ENCODE data around the gene PXMP4. TPM values are rescaled to one million over a fixed set of nuclear protein-coding genes. Genes with fewer than 3 reads are reported as not detected.

PXMP4 gene
- total RNA-seq, 2 donors from 2014 or later, result 10.3 to 12.5 TPM

DNA sequence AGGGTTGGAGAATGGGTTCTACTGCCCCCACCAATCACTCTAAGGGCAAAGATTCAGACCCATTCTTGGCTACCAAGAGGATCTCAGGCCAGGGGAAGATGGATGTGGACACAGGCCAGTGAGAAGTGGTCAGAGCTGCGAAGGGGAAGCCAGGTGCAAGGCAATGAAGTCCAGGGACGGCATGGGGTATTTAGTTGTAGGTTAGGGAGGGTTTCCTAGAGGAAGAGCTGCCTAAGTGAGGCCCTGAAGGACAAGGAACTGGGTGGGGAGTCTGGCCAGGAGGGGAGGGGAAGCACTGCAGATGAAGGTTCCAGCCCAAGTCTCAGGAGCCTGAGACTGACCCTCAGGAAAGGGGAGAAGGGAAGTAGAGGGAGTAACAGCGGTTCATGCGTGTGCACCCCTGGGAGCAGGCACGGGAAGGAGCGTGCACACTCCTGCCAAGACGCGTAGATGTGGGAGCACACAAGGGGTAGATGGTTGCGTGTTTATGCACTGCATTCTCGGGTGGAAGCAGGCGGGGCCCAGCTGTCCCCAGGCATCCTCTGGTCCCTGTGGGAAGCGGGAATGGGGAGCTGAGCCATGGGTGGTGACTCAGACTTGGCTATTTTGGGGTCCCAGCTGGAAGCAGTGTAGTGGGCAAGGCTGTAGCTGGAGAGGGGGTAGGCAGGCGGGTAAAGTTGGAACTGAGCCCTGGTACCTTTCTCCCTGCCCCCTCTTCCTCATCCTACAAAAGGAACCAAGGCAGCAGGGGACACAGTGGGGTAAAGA is 50.1 kb downstream of the PXMP4 start:
- Mint-ChIP-seq H3K36me3 (peaks cover 0 to 6% of the 10 kb centered on the region in 2 donors), H3K9me3 (no peaks in the 10 kb centered on the region), H3K27ac (peak overlapping the region; percentile 15 to 86)
- ATAC-seq, result no peak
- no peak for DNase-seq (ENCODE audit: low spot score in 2 of 2)

GRCh38 chr20:33669224-33669623 is 50.9 kb downstream of the PXMP4 start:
- Mint-ChIP-seq H3K27ac (peak overlapping the region in 1 of 2 donors; percentile 15), H3K36me3 (peaks cover 5 to 6% of the 10 kb centered on the region in 2 donors), H3K9me3 (no peaks in the 10 kb centered on the region)
- DNase-seq (ENCODE audit: low spot score in 2 of 2) (no peak), ATAC-seq (no peak)

DNA sequence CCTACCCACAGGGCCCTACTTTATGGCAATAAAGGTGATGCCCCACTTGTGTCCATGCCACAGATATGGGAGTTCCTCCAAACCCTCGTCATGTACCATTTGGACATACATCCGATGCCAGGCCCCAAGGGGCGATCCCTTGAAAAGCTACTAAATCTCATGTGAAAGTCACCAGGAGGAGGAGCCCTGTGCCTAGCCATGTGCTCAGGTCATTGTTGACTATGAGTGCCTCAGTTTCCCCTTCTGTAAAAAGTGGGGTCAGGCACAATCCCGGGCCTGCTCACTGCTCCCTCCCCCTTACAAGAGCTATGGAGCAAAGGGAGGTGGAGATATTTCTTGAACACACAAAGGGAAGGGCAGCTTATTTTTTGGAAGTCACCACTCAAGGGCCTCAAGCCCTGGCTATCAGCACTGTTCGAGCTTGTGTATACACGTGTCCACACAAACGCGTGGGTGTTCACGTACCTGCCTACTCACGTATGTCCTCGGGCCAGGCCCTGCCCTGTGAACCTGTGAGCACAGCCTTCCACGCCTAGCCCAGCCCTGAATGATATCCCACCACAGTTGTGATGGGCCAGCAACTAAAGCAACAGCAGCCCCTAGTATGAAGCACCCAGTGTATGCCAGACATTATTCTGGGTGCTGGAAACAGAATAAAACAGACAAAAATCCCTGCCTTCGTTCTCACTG is 51.5 kb downstream of the PXMP4 start:
- DNase-seq (ENCODE audit: low spot score in 2 of 2), result no peak
- Mint-ChIP-seq H3K9me3 (no peaks in the 10 kb centered on the region), H3K27ac (peak overlapping the region in 1 of 2 donors; percentile 92), H3K36me3 (peaks cover 5 to 6% of the 10 kb centered on the region in 2 donors)
- ATAC-seq, result no peak

DNA sequence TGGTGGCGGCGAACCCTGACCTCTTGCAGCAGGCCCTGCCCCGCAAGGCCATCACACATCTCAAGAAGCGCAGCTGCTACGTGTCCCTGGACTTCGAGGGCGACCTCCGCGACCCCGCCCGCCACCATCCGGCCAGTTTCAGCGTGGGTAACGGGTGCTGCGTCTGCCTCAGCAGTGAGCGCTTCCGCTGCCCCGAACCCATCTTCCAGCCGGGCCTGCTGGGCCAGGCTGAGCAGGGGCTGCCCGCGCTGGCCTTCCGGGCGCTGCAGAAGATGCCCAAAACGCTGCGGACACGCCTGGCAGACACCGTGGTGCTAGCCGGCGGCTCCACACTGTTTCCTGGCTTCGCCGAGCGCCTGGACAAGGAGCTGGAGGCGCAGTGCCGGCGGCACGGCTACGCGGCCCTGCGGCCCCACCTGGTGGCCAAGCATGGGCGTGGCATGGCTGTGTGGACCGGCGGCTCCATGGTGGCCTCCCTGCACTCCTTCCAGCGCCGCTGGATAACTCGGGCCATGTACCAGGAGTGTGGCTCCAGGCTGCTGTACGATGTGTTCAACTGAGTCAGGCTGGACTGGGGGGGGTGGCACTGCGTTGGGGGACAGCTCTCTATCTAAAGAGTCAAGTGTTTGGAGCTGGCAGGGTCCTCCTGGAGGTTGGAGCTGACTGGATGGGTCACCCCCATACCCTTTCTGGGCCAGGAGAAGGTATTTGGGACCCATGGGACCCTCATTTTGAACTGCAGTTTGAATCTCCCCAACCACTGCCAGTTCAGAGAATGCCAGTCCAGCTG is 52.2 kb downstream of the PXMP4 start:
- ATAC-seq, result peak; percentile 56 to 64
- Mint-ChIP-seq H3K9me3 (no peaks in the 10 kb centered on the region), H3K27ac (peak overlapping the region in 1 of 2 donors; percentile 92), H3K36me3 (peaks cover 5 to 6% of the 10 kb centered on the region in 2 donors)
- DNase-seq (ENCODE audit: low spot score in 2 of 2), result peak; percentile 85 to 87

- H3K36me3 Mint-ChIP-seq, result peaks cover 5 to 6% of the 10 kb centered on the region in 2 donors
- peak overlapping the region in 1 of 2 donors; percentile 92 for H3K27ac Mint-ChIP-seq
- peak; percentile 48 to 67 for DNase-seq (ENCODE audit: low spot score in 2 of 2)
- ATAC-seq, result peak; percentile 19 to 23
- no peaks in the 10 kb centered on the region for H3K9me3 Mint-ChIP-seq
These were observed 52.9 kb downstream of the PXMP4 start for GRCh38 chr20:33667245-33667675.

DNA sequence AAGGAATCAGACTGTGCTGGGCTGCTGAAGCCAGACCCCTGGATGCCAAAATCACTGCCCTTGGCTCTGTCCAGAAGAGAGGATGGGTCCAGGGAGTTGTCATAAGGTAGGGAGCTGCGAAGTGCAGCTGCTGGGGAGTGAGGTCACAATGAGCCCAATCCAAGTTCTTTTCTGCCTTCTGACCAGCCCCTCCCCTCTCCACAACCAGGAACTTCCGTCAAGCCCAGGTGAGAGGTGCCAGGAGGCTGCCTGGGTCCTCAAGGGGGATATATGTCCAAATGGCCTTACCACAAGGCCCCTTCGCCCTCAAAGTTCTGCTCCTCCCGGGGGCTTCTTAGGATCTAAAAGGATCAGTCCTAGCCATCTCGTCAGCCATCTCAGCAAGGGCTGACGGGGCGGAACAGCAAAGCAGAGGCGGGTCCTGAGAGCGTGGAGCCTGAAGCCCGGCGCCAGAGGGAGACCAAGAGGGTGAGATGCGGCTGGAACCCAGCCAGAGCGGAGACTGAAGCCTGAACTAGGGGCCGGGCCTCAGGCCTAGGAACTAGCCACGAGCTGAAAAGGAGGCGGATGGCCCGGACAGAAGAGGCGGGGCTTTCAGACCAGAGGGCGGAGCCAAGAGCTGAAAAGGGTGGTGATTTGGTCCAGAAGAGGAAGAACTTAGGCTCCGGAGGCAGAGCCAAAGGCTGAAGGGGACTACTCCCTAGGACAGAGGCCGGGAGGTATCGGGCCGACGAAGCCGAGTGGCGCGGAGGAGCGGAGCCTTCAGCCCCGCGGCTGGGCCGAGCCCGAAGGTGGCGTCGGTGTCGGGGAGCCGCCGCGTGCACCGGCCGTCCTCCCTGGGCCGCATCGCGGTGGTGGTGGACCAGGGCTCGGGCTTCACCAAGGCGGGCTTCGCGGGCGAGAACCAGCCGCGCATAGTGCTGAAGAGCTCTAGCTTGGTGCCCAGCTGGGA is 53.5 kb downstream of the PXMP4 start, which contains the start of gene ACTL10:
ACTL10 (plus strand) TSS at position 651 of the 952 bp plus-strand sequence. CDS start 555 bp downstream, outside the sequence.
- Mint-ChIP-seq H3K27ac (peak within 1 kb of the TSS; percentile 92 to 93), H3K9me3 (no peaks in the 10 kb centered on the region), H3K36me3 (peaks cover 5 to 6% of the 10 kb centered on the region in 2 donors)
- DNase-seq (ENCODE audit: low spot score in 2 of 2), result peak; percentile 83 to 88
- peak; percentile 62 to 63 for ATAC-seq

GRCh38 chr20:33664762-33665144 is 55.4 kb downstream of the PXMP4 start:
- no peak for ATAC-seq
- H3K27ac Mint-ChIP-seq, result peak overlapping the region; percentile 81
- H3K9me3 Mint-ChIP-seq, result no peaks in the 10 kb centered on the region
- DNase-seq (ENCODE audit: low spot score in 2 of 2), result no peak
- H3K36me3 Mint-ChIP-seq, result peaks cover 5 to 6% of the 10 kb centered on the region in 2 donors

DNA sequence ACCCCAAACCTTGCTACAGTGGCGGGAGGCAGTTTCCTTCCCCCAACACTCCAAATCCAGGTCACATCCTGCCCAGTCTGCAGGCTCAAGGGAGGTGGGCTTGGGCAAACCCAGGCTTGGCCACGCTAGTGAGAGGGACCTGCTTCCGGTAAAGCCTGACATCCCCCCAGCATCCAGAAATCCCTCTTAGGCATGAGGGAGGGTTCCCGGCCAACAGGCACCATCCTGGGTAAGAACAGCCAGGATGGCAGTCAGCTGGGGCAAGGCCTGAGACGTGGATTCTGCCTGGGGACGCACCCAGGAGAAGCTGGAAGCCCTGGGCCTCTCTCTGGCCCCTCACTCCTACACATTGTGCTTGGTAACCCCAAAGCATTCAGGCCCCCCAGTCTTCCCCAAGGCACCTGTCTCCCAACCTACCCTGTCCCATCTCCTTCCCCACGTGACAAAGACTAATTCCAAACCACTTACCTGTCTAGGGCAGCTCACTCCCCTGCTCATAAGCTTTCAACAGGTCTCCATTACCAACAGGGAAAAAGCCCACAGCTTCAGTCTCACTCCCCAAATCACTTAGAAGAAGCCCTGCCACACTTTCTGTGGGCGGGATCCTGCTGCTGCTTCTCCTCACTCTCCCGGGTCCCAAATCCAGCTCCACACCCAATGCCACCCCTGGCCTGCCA is 55.9 kb downstream of the PXMP4 start:
- ATAC-seq (no peak), DNase-seq (ENCODE audit: low spot score in 2 of 2) (no peak)
- H3K36me3 Mint-ChIP-seq, result peaks cover 5 to 6% of the 10 kb centered on the region in 2 donors
- peak overlapping the region; percentile 81 for H3K27ac Mint-ChIP-seq
- H3K9me3 Mint-ChIP-seq, result no peaks in the 10 kb centered on the region

DNA sequence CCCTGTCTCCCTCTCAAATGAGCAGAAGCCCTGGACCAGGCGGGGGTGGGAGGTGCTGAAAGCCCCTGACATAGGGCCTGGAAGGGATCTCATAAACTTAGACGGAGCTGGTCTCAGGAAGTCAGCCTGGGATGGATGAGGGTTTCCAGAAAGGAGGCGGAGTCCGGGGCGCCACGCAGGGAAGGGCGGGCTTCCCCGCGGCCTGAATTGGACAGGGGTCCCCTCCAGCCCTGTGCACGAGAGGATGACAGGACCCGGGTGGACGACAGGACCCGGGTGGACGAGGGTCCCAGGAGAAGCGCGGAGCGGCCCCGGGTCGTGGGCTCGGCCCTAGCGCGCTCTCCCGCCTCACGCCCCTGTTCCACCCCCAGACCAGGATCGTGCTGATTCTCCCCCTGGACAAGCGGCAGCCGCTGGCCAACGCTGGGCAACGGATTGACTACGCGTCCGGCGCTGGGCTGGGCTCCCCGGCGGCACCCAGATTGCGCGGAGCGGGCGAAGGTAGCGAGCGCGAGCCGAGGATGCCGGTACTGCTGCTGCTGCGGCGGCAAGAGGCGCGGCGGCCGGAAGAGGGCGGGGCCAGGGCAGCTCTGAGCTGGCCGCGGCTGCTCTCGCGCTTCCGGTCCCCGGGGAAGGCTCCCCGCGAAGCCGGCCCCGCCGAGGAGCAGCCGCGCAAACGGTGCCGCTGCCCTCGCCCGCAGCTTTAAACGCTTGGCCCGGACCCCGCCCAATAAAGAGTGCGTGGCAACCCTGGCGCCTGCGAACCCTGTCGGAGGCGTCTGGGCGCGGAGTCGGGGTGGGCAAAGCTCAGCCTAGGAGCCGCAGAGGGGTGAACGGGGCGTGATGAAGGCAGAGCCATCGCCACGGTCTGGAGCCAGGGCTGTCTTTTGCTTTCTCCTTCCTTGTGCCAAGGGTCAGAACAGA is 56.7 kb downstream of the PXMP4 start:
- peak; percentile 78 to 87 for DNase-seq (ENCODE audit: low spot score in 2 of 2)
- H3K9me3 Mint-ChIP-seq, result no peaks in the 10 kb centered on the region
- H3K36me3 Mint-ChIP-seq, result peaks cover 5 to 6% of the 10 kb centered on the region in 2 donors
- H3K27ac Mint-ChIP-seq, result peak overlapping the region; percentile 81 to 88
- peak; percentile 67 to 74 for ATAC-seq

- DNase-seq (ENCODE audit: low spot score in 2 of 2) (no peak), ATAC-seq (no peak)
- Mint-ChIP-seq H3K9me3 (no peaks in the 10 kb centered on the region), H3K27ac (peak within 1 kb of the TSS; percentile 81 to 88), H3K36me3 (peaks cover 5 to 6% of the 10 kb centered on the region in 2 donors)
These were observed 57.9 kb downstream of the PXMP4 start, which contains the start of gene C20orf144 for GRCh38 chr20:33662172-33662571. C20orf144 (plus strand) TSS chr20:33662327; CDS start chr20:33662346, 19 bp downstream.

DNA sequence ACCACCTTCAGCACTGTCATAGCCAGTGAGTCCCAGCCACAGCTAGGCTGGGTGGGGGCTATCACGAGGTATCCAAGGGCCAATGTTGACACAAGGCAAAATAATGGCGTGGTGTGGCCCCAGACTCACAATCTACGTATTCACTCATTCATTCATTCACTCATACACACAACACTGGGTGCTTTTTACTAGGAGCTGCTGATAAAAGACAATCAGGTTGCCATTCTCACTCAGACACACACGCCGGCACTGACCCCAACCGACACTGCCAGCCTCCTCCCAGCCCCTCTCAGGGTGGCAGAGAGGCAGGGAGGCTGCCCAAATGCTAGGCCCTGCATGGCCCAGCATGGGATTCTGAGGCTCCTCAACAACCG is 59.4 kb downstream of the PXMP4 start:
- ATAC-seq, result no peak
- DNase-seq (ENCODE audit: low spot score in 2 of 2), result no peak
- no peaks in the 10 kb centered on the region for H3K9me3 Mint-ChIP-seq
- no peak overlapping the region for H3K27ac Mint-ChIP-seq
- H3K36me3 Mint-ChIP-seq, result peaks cover 0 to 5% of the 10 kb centered on the region in 2 donors

DNA sequence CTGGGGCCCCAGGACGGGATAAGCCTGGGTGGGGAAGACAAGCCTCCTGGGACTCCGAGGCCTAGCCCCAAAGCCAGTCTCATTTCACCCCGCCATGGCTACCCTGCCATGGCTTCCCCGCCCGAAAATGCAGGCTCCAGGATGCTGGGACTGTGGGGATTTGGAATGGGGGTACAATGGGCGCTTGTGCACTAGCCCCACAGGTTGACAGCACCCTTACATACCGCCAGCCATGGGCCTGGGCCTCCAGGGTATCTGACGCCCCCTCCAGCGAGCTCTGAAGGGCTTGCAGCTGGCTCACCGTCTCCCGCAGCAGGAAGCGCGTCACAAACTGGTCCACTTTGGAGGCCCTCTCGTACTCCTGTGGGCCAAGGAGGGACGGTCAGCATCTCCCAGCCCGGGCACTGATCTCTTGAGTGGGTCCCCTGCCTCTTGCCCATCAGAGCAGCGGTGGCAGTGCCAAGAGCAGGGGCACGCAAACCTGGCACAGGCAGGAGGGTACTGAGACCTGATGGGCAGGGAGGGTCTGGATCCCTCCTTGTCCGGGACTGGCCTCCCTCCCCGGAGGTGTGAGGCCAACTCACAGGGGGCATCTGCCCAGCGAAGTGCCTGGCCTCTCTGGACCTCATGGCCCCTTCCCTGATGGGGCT is 60.0 kb downstream of the PXMP4 start:
- no peak for ATAC-seq
- Mint-ChIP-seq H3K36me3 (peaks cover 0 to 5% of the 10 kb centered on the region in 2 donors), H3K27ac (no peak overlapping the region)

GRCh38 chr20:33659341-33660034 is 60.6 kb downstream of the PXMP4 start:
- peaks cover 0 to under 1% of the 10 kb centered on the region in 2 donors for H3K36me3 Mint-ChIP-seq
- no peaks in the 10 kb centered on the region for H3K9me3 Mint-ChIP-seq
- DNase-seq (ENCODE audit: low spot score in 2 of 2) (no peak), ATAC-seq (no peak)
- no peak overlapping the region for H3K27ac Mint-ChIP-seq

More for the DNA sequence above, 60.0 kb downstream of the PXMP4 start:
- H3K9me3 Mint-ChIP-seq, result no peaks in the 10 kb centered on the region
- DNase-seq (ENCODE audit: low spot score in 2 of 2), result no peak

Data from activated naive CD4-positive, alpha-beta T cell treated with anti-CD3 and anti-CD28 coated beads, Interleukin-2, amount 50 U/mL, for 72 hours (primary cell).